H1 (cell line): ENCODE data around the gene KRT14. TPM values are rescaled to one million over a fixed set of nuclear protein-coding genes. Genes with fewer than 3 reads are reported as not detected.

Experiments used
- CTCF ChIA-PET: fragments of 300-600 bp; sonication (Branson Sonifier 250); formaldehyde crosslinking; loops from one replicate; lab custom pipeline; 2021; ENCODE audit not compliant: partially characterized antibody; lab: Charles Lee
- POLR2A ChIA-PET: fragments of 300-600 bp; sonication (Branson Sonifier 250); formaldehyde crosslinking; loops from one replicate; lab custom pipeline; 2021; ENCODE audit warnings: inconsistent platforms; ENCODE audit not compliant: partially characterized antibody; lab: Charles Lee
- DNase-seq, 2 experiments: peaks; one replicate each; pipeline versions ENCODE4 v3.0.0 to v3.0.0-alpha.2; 2010 to 2022; ENCODE audit warnings: low spot score in 2 of 2, low read depth in 1 of 2, mixed read lengths in 1 of 2
- FAIRE-seq: peaks from 2 replicates; lab custom pipeline; 2011; peaks lifted over from hg19 to GRCh38; lab: Jason Lieb, UNC
- H2AFZ ChIP-seq: 2 replicates; pipeline ENCODE4 v1.8.1; 2012; ENCODE audit warnings: low read length, inconsistent platforms
- H2AK5ac ChIP-seq: 2 replicates; pipeline ENCODE4 v1.6.1; 2013; ENCODE audit warnings: low read depth, low read length
- H2BK120ac ChIP-seq: replicated peaks from 2 replicates; pipeline ENCODE3; 2013; ENCODE audit warnings: low read depth, low read length, inconsistent platforms
- H2BK12ac ChIP-seq: 2 replicates; pipeline ENCODE4 v1.6.1; 2013; ENCODE audit warnings: low read depth, low read length
- H2BK15ac ChIP-seq: 2 replicates; pipeline ENCODE4 v1.6.1; 2013; ENCODE audit warnings: low read length
- H2BK20ac ChIP-seq: 2 replicates; pipeline ENCODE4 v1.6.1; 2013; ENCODE audit warnings: low read length
- H2BK5ac ChIP-seq: 2 replicates; pipeline ENCODE4 v1.6.1; 2013; ENCODE audit warnings: low read depth, low read length
- H3K14ac ChIP-seq: 2 replicates; pipeline ENCODE4 v1.6.1; 2013; ENCODE audit warnings: inconsistent platforms; ENCODE audit not compliant: insufficient read length
- H3K18ac ChIP-seq: 2 replicates; pipeline ENCODE4 v1.6.1; 2013; ENCODE audit warnings: low read length; ENCODE audit errors: extremely low read depth
- H3K23ac ChIP-seq: 2 replicates; pipeline ENCODE4 v1.6.1; 2013; ENCODE audit warnings: inconsistent platforms; ENCODE audit not compliant: insufficient read length
- H3K23me2 ChIP-seq: 2 replicates; pipeline ENCODE4 v1.6.1; 2013; ENCODE audit warnings: low read depth, low read length
- H3K27ac ChIP-seq: 2 replicates; pipeline ENCODE4 v1.6.1; 2011; ENCODE audit warnings: low read depth, low read length, inconsistent platforms
- H3K27me3 ChIP-seq, 4 experiments: replicated peaks in 1 of 4; 1 replicate in 1 of 4; 2 replicates in 3 of 4; pipeline versions ENCODE4 v1.6.1 to v1.8.1; 2011 to 2013; ENCODE audit warnings: low read length in 3 of 4, mild to moderate bottlenecking in 3 of 4, inconsistent platforms in 2 of 4, mixed read lengths in 2 of 4, moderate library complexity in 1 of 4; ENCODE audit not compliant: control insufficient read depth in 3 of 4, insufficient read depth in 3 of 4; ENCODE audit errors: extremely low read depth in 1 of 4
- H3K36me3 ChIP-seq, 4 experiments: 2 replicates each; pipeline versions ENCODE4 v1.6.1 to v1.8.1; 2011 to 2013; ENCODE audit warnings: mild to moderate bottlenecking in 4 of 4, low read length in 3 of 4, moderate library complexity in 2 of 4, control low read depth in 1 of 4, inconsistent platforms in 1 of 4; ENCODE audit not compliant: insufficient read depth in 4 of 4, control insufficient read depth in 2 of 4
- H3K4ac ChIP-seq: replicated peaks from 2 replicates; pipeline ENCODE3; 2013; ENCODE audit warnings: low read length, low read depth, mixed read lengths, inconsistent platforms; ENCODE audit not compliant: insufficient read length
- H3K4me1 ChIP-seq, 4 experiments: replicated peaks in 1 of 4; 1 replicate in 1 of 4; 2 replicates in 3 of 4; pipeline versions ENCODE4 v1.6.1 to v1.8.1; 2011 to 2013; ENCODE audit warnings: low read length in 3 of 4, inconsistent platforms in 2 of 4, mixed read lengths in 1 of 4; ENCODE audit not compliant: insufficient read depth in 4 of 4, control insufficient read depth in 3 of 4
- H3K4me2 ChIP-seq, 2 experiments: 2 replicates each; pipeline versions ENCODE4 v1.6.1 to v1.8.1; 2011 to 2013; ENCODE audit warnings: low read depth in 2 of 2, low read length in 2 of 2, control low read depth in 1 of 2, inconsistent platforms in 1 of 2, mild to moderate bottlenecking in 1 of 2; ENCODE audit not compliant: insufficient read depth in 1 of 2
- H3K4me3 ChIP-seq, 4 experiments: fragments of 200-600, 300-600 bp in 1 of 4; sonication (generic), shearing (Covaris generic), sonication (Bioruptor Twin) in 1 of 4; 2 replicates each; pipeline versions ENCODE4 v1.5.1 to v1.8.1; 2011 to 2016; ENCODE audit warnings: low read length in 4 of 4, low read depth in 3 of 4, control low read depth in 2 of 4, inconsistent platforms in 2 of 4, mild to moderate bottlenecking in 2 of 4, mixed read lengths in 1 of 4, moderate library complexity in 1 of 4; ENCODE audit not compliant: insufficient read depth in 2 of 4; ENCODE audit errors: extremely low read depth in 1 of 4
- H3K56ac ChIP-seq: replicated peaks from 2 replicates; pipeline ENCODE3; 2013; ENCODE audit warnings: low read depth, mild to moderate bottlenecking, mixed read lengths, low read length, inconsistent platforms; ENCODE audit not compliant: insufficient read length
- H3K79me1 ChIP-seq: 2 replicates; pipeline ENCODE4 v1.6.1; 2013; ENCODE audit warnings: low read depth, low read length, control low read depth
- H3K79me2 ChIP-seq, 2 experiments: 2 replicates each; pipeline versions ENCODE4 v1.6.1 to v1.8.1; 2012 to 2013; ENCODE audit warnings: low read length in 2 of 2, mild to moderate bottlenecking in 2 of 2, inconsistent platforms in 1 of 2; ENCODE audit not compliant: insufficient read depth in 2 of 2, control insufficient read depth in 1 of 2
- H3K9ac ChIP-seq, 4 experiments: replicated peaks in 1 of 4; 1 replicate in 1 of 4; 2 replicates in 3 of 4; pipeline versions ENCODE4 v1.6.1 to v1.8.1; 2011 to 2013; ENCODE audit warnings: low read depth in 3 of 4, low read length in 3 of 4, control low read depth in 2 of 4, mild to moderate bottlenecking in 2 of 4, moderate library complexity in 2 of 4, inconsistent platforms in 1 of 4; ENCODE audit errors: extremely low read depth in 1 of 4
- H3K9me3 ChIP-seq, 2 experiments: 2 replicates each; pipeline versions ENCODE4 v1.6.1 to v1.8.1; 2012 to 2013; ENCODE audit warnings: mild to moderate bottlenecking in 2 of 2, moderate library complexity in 2 of 2, control low read depth in 1 of 2, inconsistent platforms in 1 of 2, low read depth in 1 of 2, low read length in 1 of 2, mixed read lengths in 1 of 2; ENCODE audit not compliant: insufficient read depth in 2 of 2
- H4K20me1 ChIP-seq, 2 experiments: replicated peaks in 1 of 2; 2 replicates each; pipeline versions ENCODE3 to v1.8.1; 2011 to 2013; ENCODE audit warnings: inconsistent platforms in 2 of 2, low read length in 2 of 2, mild to moderate bottlenecking in 1 of 2; ENCODE audit not compliant: insufficient read depth in 2 of 2, control insufficient read depth in 1 of 2
- H4K5ac ChIP-seq: 2 replicates; pipeline ENCODE4 v1.6.1; 2013; ENCODE audit warnings: low read length, low read depth, mixed read lengths, inconsistent platforms; ENCODE audit not compliant: insufficient read length
- H4K8ac ChIP-seq: 2 replicates; pipeline ENCODE4 v1.8.0; 2013; ENCODE audit warnings: mild to moderate bottlenecking, moderate library complexity, low read length, inconsistent platforms; ENCODE audit not compliant: insufficient read depth; ENCODE audit errors: extremely low read depth
- H4K91ac ChIP-seq: replicated peaks from 2 replicates; pipeline ENCODE3; 2013; ENCODE audit warnings: low read length, mixed read lengths, inconsistent platforms; ENCODE audit not compliant: insufficient read length
- CBX5 ChIP-seq: fragments of 300-800, 300-1000 bp; sonication (generic); IDR thresholded peaks from 2 replicates; pipeline ENCODE4 v1.7.1; 2016; ENCODE audit warnings: antibody characterized with exemption, low read length, low read depth
- GTF2F1 ChIP-seq: IDR thresholded peaks from 2 replicates; pipeline ENCODE4 v1.6.1; 2012; ENCODE audit warnings: low read depth, low read length, improper control_type of control experiment, borderline replicate concordance
- KDM5A ChIP-seq: fragments of 200-600 bp; IDR thresholded peaks from 2 replicates; pipeline ENCODE4 v1.7.1; 2012; ENCODE audit warnings: mild to moderate bottlenecking, low read length, inconsistent platforms, mixed read lengths
- RBBP5 ChIP-seq: IDR thresholded peaks from 2 replicates; pipeline ENCODE4 v1.7.1; 2012; ENCODE audit warnings: low read depth, mild to moderate bottlenecking, inconsistent platforms, low read length, moderate library complexity, borderline replicate concordance
- RFX5 ChIP-seq: IDR thresholded peaks from 2 replicates; pipeline ENCODE4 v1.6.1; 2011; ENCODE audit warnings: low read depth, low read length, improper control_type of control experiment, borderline replicate concordance
- RXRA ChIP-seq: IDR thresholded peaks from 2 replicates; pipeline ENCODE4 v1.6.1; 2011; ENCODE audit warnings: low read depth, mild to moderate bottlenecking, low read length, moderate library complexity; ENCODE audit not compliant: insufficient read depth
- SP2 ChIP-seq: IDR thresholded peaks from 2 replicates; pipeline ENCODE4 v1.6.1; 2012; ENCODE audit warnings: mild to moderate bottlenecking, low read length, inconsistent platforms
- SP4 ChIP-seq: IDR thresholded peaks from 2 replicates; pipeline ENCODE4 v1.6.1; 2012; ENCODE audit warnings: low read length, inconsistent platforms
- YY1 ChIP-seq: IDR thresholded peaks from 2 replicates; pipeline ENCODE4 v1.6.1; 2011; ENCODE audit warnings: low read depth, mild to moderate bottlenecking, low read length
- WGBS, 2 experiments: shearing (Covaris generic) in 1 of 2; methylation state at CpG; one replicate each; pipeline versions ENCODE4 v1.1.6 to v1.1.7; 2013 to 2015; ENCODE audit warnings: low lambda C conversion rate in 2 of 2, mixed read lengths in 2 of 2, inconsistent platforms in 1 of 2, low coverage in 1 of 2, missing lambda C conversion rate in 1 of 2; ENCODE audit not compliant: insufficient replicate concordance in 2 of 2, insufficient coverage in 1 of 2, insufficient read length in 1 of 2; ENCODE audit errors: extremely low coverage in 1 of 2, missing lambda C conversion rate in 1 of 2; 5-methylcytosine and 5-hydroxymethylcytosine counted together
- polyA plus RNA-seq, 7 experiments: library from polyadenylated mRNA; depleted of rRNA in 3 of 7; stranded (reverse) in 5 of 7; unstranded in 2 of 7; fragments of >200 nt in 5 of 7; fragments of 200-250 nt in 2 of 7; gene quantifications; 1 replicate in 5 of 7; 2 replicates in 1 of 7; 4 replicates in 1 of 7; pipeline versions ENCODE4 v1.2.1 to v1.2.3, GENCODE V29; 2011 to 2013; ENCODE audit warnings: missing spikeins in 2 of 7, mixed read lengths in 2 of 7
- total RNA-seq: library from RNA; stranded (reverse); fragmentation: NEBNext Ultra II Directional; extraction: Animal tissue kit (Norgen Biotek cat#: 25700); gene quantifications from 2 replicates; pipeline ENCODE4 v1.2.1, GENCODE V29; 2021

Gene KRT14
- total and polyA plus RNA-seq, 2 of the 8 experiments (the other 6 are each of a cell fraction or from before 2014, with no cell fraction given): 0.35 TPM; not detected in 1

DNA sequence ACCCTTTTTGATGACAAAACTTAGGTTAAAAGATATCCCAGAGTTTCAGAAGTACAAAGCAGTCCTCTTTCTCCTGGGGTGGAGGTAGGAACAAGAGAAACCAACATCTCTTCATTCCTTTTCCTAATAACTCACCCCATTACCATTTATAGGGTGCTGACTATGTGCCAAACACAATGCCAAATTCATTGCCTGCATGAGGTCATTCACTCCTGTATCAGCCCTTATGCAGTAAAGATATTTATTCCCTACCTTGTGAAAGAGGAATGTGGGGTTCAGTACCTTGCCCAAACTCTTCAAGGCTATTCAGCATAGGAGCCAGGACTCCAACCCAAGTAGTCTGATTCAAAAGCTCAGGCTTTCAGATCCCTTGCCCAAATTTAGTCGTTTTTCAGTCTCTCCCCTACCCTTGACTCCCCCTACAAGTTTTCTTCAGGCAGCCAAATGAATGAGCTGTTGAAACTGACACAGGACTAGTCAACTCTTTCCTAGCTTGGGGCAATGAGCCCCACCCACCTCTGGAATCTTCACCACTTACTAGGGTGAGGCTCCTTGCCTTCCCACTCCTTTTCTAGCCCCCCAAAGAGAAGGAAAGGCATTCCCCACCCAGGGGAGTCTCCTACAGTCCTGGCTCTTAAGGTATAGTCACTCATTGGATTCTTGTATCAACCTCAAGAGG, 5.9 kb downstream of the KRT14 start:
- CTCF ChIA-PET: interaction anchor here (1.0 to 5.4 kb wide), 10 partner anchors 9 to 85 kb away, joined by 3 to 46 read pairs (median 10); partner anchors contain the start of gene KRT9
- Histone ChIP-seq H3K27ac (no peak overlapping the region), H2BK12ac (no peak overlapping the region), H3K23me2 (no peaks in the 10 kb centered on the region), H2AK5ac (no peak overlapping the region), H2BK15ac (no peak overlapping the region; the same call in 1 of the 2 replicates), H2BK120ac (no peak overlapping the region), H3K4me1 (peaks cover 0 to 4% (median 2%) of the 10 kb centered on the region in 4 experiments; a peak in 3 of 7 replicates), H3K23ac (no peak overlapping the region), H3K9ac (no peak overlapping the region), H2AFZ (no peak overlapping the region), H3K56ac (no peak overlapping the region), H4K5ac (no peak overlapping the region), H3K4me2 (no peak overlapping the region), H3K18ac (no peak overlapping the region), H2BK20ac (no peak overlapping the region), H3K14ac (no peak overlapping the region), H3K4ac (no peak overlapping the region), H4K8ac (no peak overlapping the region), H3K4me3 (no peak overlapping the region), H3K9me3 (no peaks in the 10 kb centered on the region), H2BK5ac (no peak overlapping the region), H3K27me3 (peaks cover 0 to 2% (median 0%) of the 10 kb centered on the region in 4 experiments; a peak in 1 of 7 replicates), H3K79me2 (no peaks in the 10 kb centered on the region), H4K20me1 (no peaks in the 10 kb centered on the region), H3K36me3 (no peaks in the 10 kb centered on the region), H4K91ac (no peak overlapping the region), H3K79me1 (no peaks in the 10 kb centered on the region)
- WGBS, 2 experiments: 91% methylated on average over 1 of the region's 1 CpG; no CpG with 5 or more reads in 1 of the 2 experiments
- POLR2A ChIA-PET: interaction anchor here (0.9 to 1.7 kb wide), 3 partner anchors 31 to 107 kb away, joined by 3 to 5 read pairs (median 3); no protein-coding TSS in a partner anchor
- no peak for DNase-seq
- FAIRE-seq: no peak
- TF ChIP-seq CBX5 (no peak), RXRA (no peak), YY1 (no peak), KDM5A (no peak), GTF2F1 (no peak), SP2 (no peak), SP4 (no peak), RBBP5 (no peak), RFX5 (no peak)
